OCI-LY1 (cell line): ENCODE data around the gene TRIM46.
A peak's percentile ranks its signal among the peaks of the same experiment; 100 is the strongest.

Experiments used
- H2AFZ ChIP-seq: fragments of 200-600 bp; sonication (generic), shearing (Covaris generic); 2 replicates; pipeline ENCODE4 v1.6.0; 2014; ENCODE audit warnings: antibody characterized with exemption, mild to moderate bottlenecking, low read length
- H3F3A ChIP-seq: fragments of 200-600 bp; sonication (generic), shearing (Covaris generic); 2 replicates; pipeline ENCODE4 v1.6.0; 2014; ENCODE audit warnings: mild to moderate bottlenecking, antibody characterized with exemption, low read length, moderate library complexity; ENCODE audit not compliant: insufficient read depth
- H3K27ac ChIP-seq: fragments of 200-600 bp; sonication (generic); 2 replicates; pipeline ENCODE4 v1.5.1; 2014; ENCODE audit warnings: low read length, mixed run types, mild to moderate bottlenecking, low read depth; ENCODE audit not compliant: poor library complexity, severe bottlenecking
- H3K27me3 ChIP-seq: fragments of 200-600 bp; sonication (generic); 2 replicates; pipeline ENCODE4 v1.6.0; 2014; ENCODE audit warnings: antibody characterized with exemption, mild to moderate bottlenecking, low read length, moderate library complexity; ENCODE audit not compliant: insufficient read depth
- H3K36me3 ChIP-seq: fragments of 200-600 bp; sonication (generic); 2 replicates; pipeline ENCODE4 v1.6.1; 2014; ENCODE audit warnings: mild to moderate bottlenecking, antibody characterized with exemption, low read length, moderate library complexity, mixed read lengths; ENCODE audit not compliant: insufficient read depth
- H3K4me1 ChIP-seq: fragments of 200-600 bp; sonication (generic); 2 replicates; pipeline ENCODE4 v1.5.1; 2014; ENCODE audit warnings: mild to moderate bottlenecking, low read length, moderate library complexity; ENCODE audit not compliant: insufficient read depth, severe bottlenecking
- H3K4me2 ChIP-seq: fragments of 200-600 bp; sonication (generic), shearing (Covaris generic); 2 replicates; pipeline ENCODE4 v1.6.1; 2014; ENCODE audit warnings: low read length
- H3K4me3 ChIP-seq: fragments of 200-600 bp; sonication (generic); 2 replicates; pipeline ENCODE4 v1.5.1; 2014; ENCODE audit warnings: low read length, low read depth, mild to moderate bottlenecking, mixed read lengths; ENCODE audit not compliant: poor library complexity, severe bottlenecking
- H3K79me2 ChIP-seq: fragments of 200-600 bp; shearing (Covaris generic); 2 replicates; pipeline ENCODE4 v1.6.1; 2016; ENCODE audit warnings: mixed run types, low read length, mixed read lengths; ENCODE audit not compliant: insufficient read depth
- H3K9ac ChIP-seq: fragments of 200-600 bp; sonication (generic), shearing (Covaris generic); 2 replicates; pipeline ENCODE4 v1.6.1; 2014; ENCODE audit warnings: mild to moderate bottlenecking, low read length, mixed read lengths
- H3K9me2 ChIP-seq: fragments of 200-600 bp; sonication (generic), shearing (Covaris generic); 2 replicates; pipeline ENCODE4 v1.6.1; 2014; ENCODE audit warnings: low read depth, mild to moderate bottlenecking, low read length, mixed read lengths
- H3K9me3 ChIP-seq: fragments of 200-600 bp; shearing (Covaris generic); 2 replicates; pipeline ENCODE4 v1.6.1; 2014; ENCODE audit warnings: low read length, mixed read lengths
- H4K20me1 ChIP-seq: fragments of 200-600 bp; sonication (generic), shearing (Covaris generic); 2 replicates; pipeline ENCODE4 v1.6.0; 2016; ENCODE audit warnings: mild to moderate bottlenecking, low read length; ENCODE audit not compliant: insufficient read depth
- EZH2 ChIP-seq: fragments of 200-600 bp; sonication (generic), shearing (Covaris generic); IDR thresholded peaks from 2 replicates; pipeline ENCODE4 v1.8.0; 2017; ENCODE audit warnings: borderline replicate concordance, mixed run types, mild to moderate bottlenecking, antibody characterized with exemption, low read length, moderate library complexity, mixed read lengths
- TF ChIP-seq, protein P1 (sequence below): fragments of 200-600 bp; sonication (generic), shearing (Covaris generic); IDR thresholded peaks from 2 replicates; pipeline ENCODE4 v1.5.1; 2017; ENCODE audit warnings: mild to moderate bottlenecking, antibody characterized with exemption, low read length, moderate library complexity, mixed read lengths

TRIM46 gene

GRCh38 chr1:155133799-155134281, 39.8 kb upstream of the TRIM46 start:
- H3K4me3 ChIP-seq: no peak overlapping the region
- H3F3A ChIP-seq: 0 out of 2 replicates have a peak, but pooled peaks cover 3% of the 10 kb centered on the region
- no peak overlapping the region for H2AFZ ChIP-seq
- H3K9ac ChIP-seq: no peak overlapping the region
- no peaks in the 10 kb centered on the region for H3K9me3 ChIP-seq
- no peaks in the 10 kb centered on the region for H3K79me2 ChIP-seq
- H3K36me3 ChIP-seq: no peaks in the 10 kb centered on the region
- no peak overlapping the region for H3K27ac ChIP-seq
- H3K9me2 ChIP-seq: no peaks in the 10 kb centered on the region
- no peak for TF ChIP-seq EZH2
- TF ChIP-seq, protein P1, sequence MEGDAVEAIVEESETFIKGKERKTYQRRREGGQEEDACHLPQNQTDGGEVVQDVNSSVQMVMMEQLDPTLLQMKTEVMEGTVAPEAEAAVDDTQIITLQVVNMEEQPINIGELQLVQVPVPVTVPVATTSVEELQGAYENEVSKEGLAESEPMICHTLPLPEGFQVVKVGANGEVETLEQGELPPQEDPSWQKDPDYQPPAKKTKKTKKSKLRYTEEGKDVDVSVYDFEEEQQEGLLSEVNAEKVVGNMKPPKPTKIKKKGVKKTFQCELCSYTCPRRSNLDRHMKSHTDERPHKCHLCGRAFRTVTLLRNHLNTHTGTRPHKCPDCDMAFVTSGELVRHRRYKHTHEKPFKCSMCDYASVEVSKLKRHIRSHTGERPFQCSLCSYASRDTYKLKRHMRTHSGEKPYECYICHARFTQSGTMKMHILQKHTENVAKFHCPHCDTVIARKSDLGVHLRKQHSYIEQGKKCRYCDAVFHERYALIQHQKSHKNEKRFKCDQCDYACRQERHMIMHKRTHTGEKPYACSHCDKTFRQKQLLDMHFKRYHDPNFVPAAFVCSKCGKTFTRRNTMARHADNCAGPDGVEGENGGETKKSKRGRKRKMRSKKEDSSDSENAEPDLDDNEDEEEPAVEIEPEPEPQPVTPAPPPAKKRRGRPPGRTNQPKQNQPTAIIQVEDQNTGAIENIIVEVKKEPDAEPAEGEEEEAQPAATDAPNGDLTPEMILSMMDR: no peak
- H3K27me3 ChIP-seq: no peaks in the 10 kb centered on the region
- no peaks in the 10 kb centered on the region for H4K20me1 ChIP-seq
- H3K4me1 ChIP-seq: peaks cover 21% of the 10 kb centered on the region
- no peak overlapping the region; the same call in 1 of the 2 replicates for H3K4me2 ChIP-seq

DNA sequence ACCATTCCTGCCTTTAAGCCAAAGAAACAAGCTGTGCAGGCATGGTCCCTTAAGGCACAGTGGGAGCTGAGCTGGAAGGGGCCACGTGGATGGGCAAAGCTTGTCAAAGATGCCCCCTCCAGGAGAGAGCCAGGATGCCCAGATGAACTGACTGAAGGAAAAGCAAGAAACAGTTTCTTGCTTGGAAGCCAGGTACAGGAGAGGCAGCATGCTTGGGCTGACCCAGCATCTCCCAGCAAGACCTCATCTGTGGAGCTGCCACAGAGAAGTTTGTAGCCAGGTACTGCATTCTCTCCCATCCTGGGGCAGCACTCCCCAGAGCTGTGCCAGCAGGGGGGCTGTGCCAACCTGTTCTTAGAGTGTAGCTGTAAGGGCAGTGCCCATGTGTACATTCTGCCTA, 39.3 kb upstream of the TRIM46 start:
- peak overlapping the region; percentile 86 for H3K4me3 ChIP-seq
- no peak overlapping the region for H2AFZ ChIP-seq
- no peaks in the 10 kb centered on the region for H3K79me2 ChIP-seq
- H3K4me1 ChIP-seq: peaks cover 25% of the 10 kb centered on the region
- 0 out of 2 replicates have a peak, but pooled peaks cover 3% of the 10 kb centered on the region for H3F3A ChIP-seq
- H3K27me3 ChIP-seq: no peaks in the 10 kb centered on the region
- no peak overlapping the region for H3K27ac ChIP-seq
- no peaks in the 10 kb centered on the region for H3K9me2 ChIP-seq
- H3K36me3 ChIP-seq: no peaks in the 10 kb centered on the region
- H3K4me2 ChIP-seq: peak overlapping the region; percentile 86; the same call in 1 of the 2 replicates
- no peak for TF ChIP-seq EZH2
- TF ChIP-seq, protein P1: no peak
- no peaks in the 10 kb centered on the region for H4K20me1 ChIP-seq
- H3K9me3 ChIP-seq: no peaks in the 10 kb centered on the region
- peak overlapping the region; percentile 90; the same call in 1 of the 2 replicates for H3K9ac ChIP-seq

GRCh38 chr1:155134880-155135414, 38.7 kb upstream of the TRIM46 start:
- H3K9me2 ChIP-seq: no peaks in the 10 kb centered on the region
- no peaks in the 10 kb centered on the region for H3K9me3 ChIP-seq
- TF ChIP-seq, protein P1: no peak
- no peaks in the 10 kb centered on the region for H3K27me3 ChIP-seq
- peak overlapping the region; percentile 90 for H3K9ac ChIP-seq
- peak overlapping the region; percentile 3 for H3K27ac ChIP-seq
- H4K20me1 ChIP-seq: no peaks in the 10 kb centered on the region
- peaks cover 31% of the 10 kb centered on the region for H3K4me1 ChIP-seq
- H2AFZ ChIP-seq: no peak overlapping the region
- H3F3A ChIP-seq: 0 out of 2 replicates have a peak, but pooled peaks cover 3% of the 10 kb centered on the region
- peak overlapping the region; percentile 86 for H3K4me3 ChIP-seq
- no peaks in the 10 kb centered on the region for H3K79me2 ChIP-seq
- no peaks in the 10 kb centered on the region for H3K36me3 ChIP-seq
- peak overlapping the region; percentile 86 for H3K4me2 ChIP-seq
